ENCODE data around the gene ACADS.
A peak's percentile ranks its signal among the peaks of the same experiment; 100 is the strongest.

ACADS gene

GRCh38 chr12:120700886-120701285, 24.7 kb upstream of the ACADS start:
- no peak for DNase-seq (ENCODE audit: low read depth)
- TF ChIP-seq CTCF (conservative IDR thresholded peaks at IDR 0.05; ENCODE audit: low read depth, low read length) = no peak
- no peak overlapping the region for H3K4me3 ChIP-seq (ENCODE audit: low read length)

- no peak for TF ChIP-seq CTCF (conservative IDR thresholded peaks at IDR 0.05; ENCODE audit: low read depth, low read length)
- no peak for DNase-seq (ENCODE audit: low read depth)
- H3K4me3 ChIP-seq (ENCODE audit: low read length) = no peak overlapping the region
These were observed 23.0 kb upstream of the ACADS start for GRCh38 chr12:120702637-120703036.

- no peak for DNase-seq (ENCODE audit: low read depth)
- no peak for TF ChIP-seq CTCF (conservative IDR thresholded peaks at IDR 0.05; ENCODE audit: low read depth, low read length)
- no peak overlapping the region for H3K4me3 ChIP-seq (ENCODE audit: low read length)
These were observed 22.2 kb upstream of the ACADS start for GRCh38 chr12:120703311-120703942.

GRCh38 chr12:120705618-120706017, 20.0 kb upstream of the ACADS start:
- TF ChIP-seq CTCF (conservative IDR thresholded peaks at IDR 0.05; ENCODE audit: low read depth, low read length) = no peak
- H3K4me3 ChIP-seq (ENCODE audit: low read length) = no peak overlapping the region
- DNase-seq (ENCODE audit: low read depth) = no peak

- H3K4me3 ChIP-seq (ENCODE audit: low read length) = no peak overlapping the region
- no peak for DNase-seq (ENCODE audit: low read depth)
- no peak for TF ChIP-seq CTCF (conservative IDR thresholded peaks at IDR 0.05; ENCODE audit: low read depth, low read length)
These were observed 19.6 kb upstream of the ACADS start for GRCh38 chr12:120706029-120706428.

GRCh38 chr12:120708651-120709050, 17.0 kb upstream of the ACADS start:
- DNase-seq (ENCODE audit: low read depth) = no peak
- no peak overlapping the region for H3K4me3 ChIP-seq (ENCODE audit: low read length)
- TF ChIP-seq CTCF (conservative IDR thresholded peaks at IDR 0.05; ENCODE audit: low read depth, low read length) = no peak

GRCh38 chr12:120710031-120710804, 15.4 kb upstream of the ACADS start, which contains the start of gene UNC119B:
TSS of gene UNC119B (plus strand) at chr12:120710458. CDS start at chr12:120710475, 17 bp downstream.
- no peak for DNase-seq (ENCODE audit: low read depth)
- no peak for TF ChIP-seq CTCF (conservative IDR thresholded peaks at IDR 0.05; ENCODE audit: low read depth, low read length)
- peak within 1 kb of the TSS; percentile 78 for H3K4me3 ChIP-seq (ENCODE audit: low read length)

Data from retinal pigment epithelial cell (primary cell).